ENCODE measurements around the gene DPP10.

- TF ChIP-seq, protein P1, sequence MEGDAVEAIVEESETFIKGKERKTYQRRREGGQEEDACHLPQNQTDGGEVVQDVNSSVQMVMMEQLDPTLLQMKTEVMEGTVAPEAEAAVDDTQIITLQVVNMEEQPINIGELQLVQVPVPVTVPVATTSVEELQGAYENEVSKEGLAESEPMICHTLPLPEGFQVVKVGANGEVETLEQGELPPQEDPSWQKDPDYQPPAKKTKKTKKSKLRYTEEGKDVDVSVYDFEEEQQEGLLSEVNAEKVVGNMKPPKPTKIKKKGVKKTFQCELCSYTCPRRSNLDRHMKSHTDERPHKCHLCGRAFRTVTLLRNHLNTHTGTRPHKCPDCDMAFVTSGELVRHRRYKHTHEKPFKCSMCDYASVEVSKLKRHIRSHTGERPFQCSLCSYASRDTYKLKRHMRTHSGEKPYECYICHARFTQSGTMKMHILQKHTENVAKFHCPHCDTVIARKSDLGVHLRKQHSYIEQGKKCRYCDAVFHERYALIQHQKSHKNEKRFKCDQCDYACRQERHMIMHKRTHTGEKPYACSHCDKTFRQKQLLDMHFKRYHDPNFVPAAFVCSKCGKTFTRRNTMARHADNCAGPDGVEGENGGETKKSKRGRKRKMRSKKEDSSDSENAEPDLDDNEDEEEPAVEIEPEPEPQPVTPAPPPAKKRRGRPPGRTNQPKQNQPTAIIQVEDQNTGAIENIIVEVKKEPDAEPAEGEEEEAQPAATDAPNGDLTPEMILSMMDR (IDR thresholded peaks at IDR 0.05): no peak
- TF ChIP-seq POLR2A (IDR thresholded peaks at IDR 0.05): no peak
Observed at GRCh38 chr2:115070002-115070401, 627.6 kb downstream of the DPP10 start.

All from body of pancreas (tissue), 4 donors.